ENCODE measurements around the gene MTCL1.

DNA sequence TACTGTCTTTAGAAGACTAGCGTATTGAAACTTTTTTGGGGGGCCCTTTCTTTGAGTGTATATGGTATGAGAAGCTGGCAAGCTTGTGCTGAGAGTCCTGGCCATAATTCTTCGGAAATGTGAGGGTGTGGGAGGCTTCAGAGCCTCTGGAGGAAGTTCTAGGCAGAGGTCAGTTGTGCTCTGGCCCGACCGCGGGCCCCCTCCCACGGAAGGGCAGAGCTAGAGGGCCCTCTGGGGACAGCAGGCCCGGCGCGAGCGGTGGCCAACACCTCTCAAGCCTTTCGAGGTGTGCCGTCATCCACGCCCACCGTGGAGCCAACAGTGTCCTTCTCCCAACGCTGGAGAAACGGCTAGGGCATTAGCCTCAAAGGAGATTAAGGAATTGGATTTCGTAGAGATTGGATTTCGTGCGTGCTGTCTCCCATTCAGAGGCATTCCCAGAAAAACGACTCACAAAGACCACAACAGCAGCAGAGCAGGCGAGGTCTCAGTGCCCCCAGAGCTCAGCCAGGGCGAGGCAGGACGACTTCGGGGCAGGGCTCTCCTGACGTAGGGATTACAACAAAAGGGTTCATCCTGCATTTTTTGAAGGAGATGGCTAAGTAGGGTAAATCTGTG, 2.2 kb upstream of the MTCL1 start:
- no peak for TF ChIP-seq EZH2 (IDR thresholded peaks at IDR 0.05; ENCODE audit: low read length, missing control alignments)
- TF ChIP-seq, protein P1, sequence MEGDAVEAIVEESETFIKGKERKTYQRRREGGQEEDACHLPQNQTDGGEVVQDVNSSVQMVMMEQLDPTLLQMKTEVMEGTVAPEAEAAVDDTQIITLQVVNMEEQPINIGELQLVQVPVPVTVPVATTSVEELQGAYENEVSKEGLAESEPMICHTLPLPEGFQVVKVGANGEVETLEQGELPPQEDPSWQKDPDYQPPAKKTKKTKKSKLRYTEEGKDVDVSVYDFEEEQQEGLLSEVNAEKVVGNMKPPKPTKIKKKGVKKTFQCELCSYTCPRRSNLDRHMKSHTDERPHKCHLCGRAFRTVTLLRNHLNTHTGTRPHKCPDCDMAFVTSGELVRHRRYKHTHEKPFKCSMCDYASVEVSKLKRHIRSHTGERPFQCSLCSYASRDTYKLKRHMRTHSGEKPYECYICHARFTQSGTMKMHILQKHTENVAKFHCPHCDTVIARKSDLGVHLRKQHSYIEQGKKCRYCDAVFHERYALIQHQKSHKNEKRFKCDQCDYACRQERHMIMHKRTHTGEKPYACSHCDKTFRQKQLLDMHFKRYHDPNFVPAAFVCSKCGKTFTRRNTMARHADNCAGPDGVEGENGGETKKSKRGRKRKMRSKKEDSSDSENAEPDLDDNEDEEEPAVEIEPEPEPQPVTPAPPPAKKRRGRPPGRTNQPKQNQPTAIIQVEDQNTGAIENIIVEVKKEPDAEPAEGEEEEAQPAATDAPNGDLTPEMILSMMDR (conservative IDR thresholded peaks at IDR 0.05 in 1 of 2, IDR thresholded peaks at IDR 0.05 in 1 of 2; ENCODE audit: low read depth in 1 of 2, low read length in 2 of 2): no peak
